Body of pancreas (tissue), 4 donors: Measurements from ENCODE around the gene PDYN. TPM values are rescaled to one million over a fixed set of nuclear protein-coding genes. Genes with fewer than 3 reads are reported as not detected.

Experiments
- ATAC-seq: fragments of 150-250 bp; one replicate; pipeline ENCODE4 v1.9.1; 2016
- DNase-seq, 4 donors: peaks; one replicate each; pipeline ENCODE4 v3.0.0-alpha.2; 2019
- H3K27ac ChIP-seq, 4 donors: fragments of 200-600 bp; sonication (generic); 1 replicate in 3 of 4; 2 replicates in 1 of 4; pipeline versions ENCODE4 v1.5.1 to v1.6.1; 2016 to 2019; ENCODE audit warnings: mild to moderate bottlenecking in 1 of 4, mixed read lengths in 1 of 4, moderate library complexity in 1 of 4
- H3K27me3 ChIP-seq, 2 donors: fragments of 200-600 bp; sonication (generic); one replicate each; pipeline ENCODE4 v1.6.0; 2016; ENCODE audit warnings: mild to moderate bottlenecking in 1 of 2
- H3K36me3 ChIP-seq, 2 donors: fragments of 200-600 bp; sonication (generic); replicated peaks in 1 of 2; 2 replicates each; pipeline ENCODE4 v1.5.1; 2016; ENCODE audit warnings: low read depth in 2 of 2; ENCODE audit not compliant: insufficient read depth in 1 of 2
- H3K4me1 ChIP-seq: fragments of 200-600 bp; sonication (generic); one replicate; pipeline ENCODE4 v1.6.0; 2016
- H3K4me3 ChIP-seq, 2 donors: fragments of 200-600 bp; sonication (generic); 1 replicate in 1 of 2; 2 replicates in 1 of 2; pipeline ENCODE4 v1.5.1; 2016 to 2019
- H3K9me3 ChIP-seq, 3 donors: fragments of 200-600 bp; sonication (generic); 1 replicate in 2 of 3; 2 replicates in 1 of 3; pipeline ENCODE4 v1.5.1; 2016
- CTCF ChIP-seq, 7 experiments: fragments of 450-650 bp in 4 of 7; fragments of 200-600 bp in 3 of 7; sonication (generic) in 3 of 7; IDR thresholded peaks; one replicate each; pipeline ENCODE4 v1.5.1; 2016 to 2019; ENCODE audit warnings: antibody characterized with exemption in 7 of 7
- POLR2A ChIP-seq, 3 donors: fragments of 450-650 bp; IDR thresholded peaks; one replicate each; pipeline ENCODE4 v1.6.1; 2016; ENCODE audit warnings: antibody characterized with exemption in 3 of 3, mild to moderate bottlenecking in 2 of 3
- WGBS, 2 donors: methylation state at CpG; one replicate each; pipeline ENCODE4 v1.1.5; 2017; 5-methylcytosine and 5-hydroxymethylcytosine counted together
- intact Hi-C: fragments of 100-400 bp; cut with DNase I; formaldehyde crosslinking; loops from one replicate; pipeline ENCODE4 v1.15.1; 2023
- total RNA-seq, 2 donors: library from RNA; depleted of rRNA; stranded (reverse); fragments of >200 nt; gene quantifications; one replicate each; pipeline ENCODE4 v1.1.0, GENCODE V29; 2016

The PDYN gene
- total RNA-seq, 2 donors from 2014 or later, result not detected

- no peak for DNase-seq
- H3K27me3 ChIP-seq, result no peaks in the 10 kb centered on the region
- no peaks in the 10 kb centered on the region for H3K9me3 ChIP-seq
- intact Hi-C loops, result loop anchor here (5.0 kb wide), 1 partner anchor 211 kb away; no protein-coding TSS in a partner anchor
- TF ChIP-seq CTCF (IDR thresholded peaks at IDR 0.05) (no peak), POLR2A (IDR thresholded peaks at IDR 0.05) (no peak)
- H3K27ac ChIP-seq, result no peak overlapping the region
- H3K4me3 ChIP-seq, result no peak overlapping the region
- no peak for ATAC-seq
- 57 to 71% methylated on average over 3 to 5 of the region's 5 CpGs for WGBS, 2 donors
- peaks cover 10% of the 10 kb centered on the region for H3K4me1 ChIP-seq
- H3K36me3 ChIP-seq, result no peaks in the 10 kb centered on the region
Observed at GRCh38 chr20:1961374-1961773, 32.5 kb downstream of the PDYN start.

DNA sequence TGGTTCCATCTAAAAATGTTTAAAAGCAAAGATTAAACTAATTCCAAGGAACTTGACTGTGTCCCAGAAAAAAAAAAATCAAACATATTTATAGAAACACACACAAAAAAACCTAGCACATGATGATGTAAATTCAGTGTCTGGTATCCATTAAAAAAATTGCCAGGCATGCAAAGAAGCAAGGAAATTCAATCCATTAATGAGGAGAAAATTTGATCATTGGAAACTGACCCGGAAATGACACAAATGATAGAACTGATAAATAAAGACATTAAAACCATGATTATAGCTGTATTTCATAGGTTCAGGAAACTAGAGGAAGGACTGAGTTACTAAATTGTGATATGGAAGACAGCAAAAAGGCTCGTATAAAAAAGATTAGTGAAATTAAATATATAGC lies 34.7 kb downstream of the PDYN start:
- TF ChIP-seq POLR2A (IDR thresholded peaks at IDR 0.05), result no peak
- TF ChIP-seq CTCF (IDR thresholded peaks at IDR 0.05), result no peak
- H3K4me1 ChIP-seq, result no peaks in the 10 kb centered on the region
- intact Hi-C loops, result no loop called here
- no peak for DNase-seq
- no peak overlapping the region for H3K4me3 ChIP-seq
- no peaks in the 10 kb centered on the region for H3K9me3 ChIP-seq
- ATAC-seq, result no peak
- no peaks in the 10 kb centered on the region for H3K27me3 ChIP-seq
- H3K27ac ChIP-seq, result no peak overlapping the region
- no peaks in the 10 kb centered on the region for H3K36me3 ChIP-seq
- 49 to 60% methylated on average over 2 of the region's 2 CpGs for WGBS, 2 donors

DNA sequence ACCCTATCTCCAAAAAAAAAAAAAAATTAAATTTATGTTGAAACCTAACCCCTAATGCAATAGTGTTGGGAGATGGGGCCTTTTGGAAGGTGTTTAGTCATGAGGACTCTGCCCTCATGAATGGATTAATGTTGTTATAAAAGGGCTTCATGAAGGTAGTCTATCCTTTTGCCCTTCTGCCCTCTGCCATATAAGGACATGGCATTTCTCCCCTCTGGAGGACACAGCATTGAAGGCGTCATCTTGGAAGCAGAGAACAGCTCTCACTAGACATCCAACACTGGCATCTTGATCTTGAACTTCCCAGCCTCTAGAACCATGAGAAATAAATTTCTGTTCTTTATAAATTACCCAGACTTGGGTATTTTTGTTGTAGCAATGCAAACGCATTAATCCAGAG lies 35.4 kb downstream of the PDYN start:
- Histone ChIP-seq H3K4me1 (no peaks in the 10 kb centered on the region), H3K27me3 (no peaks in the 10 kb centered on the region), H3K4me3 (no peak overlapping the region), H3K27ac (no peak overlapping the region), H3K36me3 (no peaks in the 10 kb centered on the region), H3K9me3 (no peaks in the 10 kb centered on the region)
- DNase-seq, result no peak
- no peak for TF ChIP-seq POLR2A (IDR thresholded peaks at IDR 0.05)
- no peak for TF ChIP-seq CTCF (IDR thresholded peaks at IDR 0.05)
- ATAC-seq, result no peak
- WGBS, 2 donors, result 72% methylated on average over 2 of the region's 2 CpGs
- intact Hi-C loops, result no loop called here

- WGBS, 2 donors, result 55 to 57% methylated on average over 8 of the region's 8 CpGs
- ATAC-seq, result no peak
- H3K27me3 ChIP-seq, result no peaks in the 10 kb centered on the region
Observed at GRCh38 chr20:1955217-1955616, 38.6 kb downstream of the PDYN start.

More at GRCh38 chr20:1955217-1955616, 38.6 kb downstream of the PDYN start:
- Histone ChIP-seq H3K27ac (no peak overlapping the region), H3K9me3 (no peaks in the 10 kb centered on the region), H3K4me1 (no peaks in the 10 kb centered on the region), H3K36me3 (no peaks in the 10 kb centered on the region), H3K4me3 (no peak overlapping the region)
- DNase-seq, result no peak
- TF ChIP-seq POLR2A (IDR thresholded peaks at IDR 0.05) (no peak), CTCF (IDR thresholded peaks at IDR 0.05) (no peak)
- intact Hi-C loops, result no loop called here
